ENCODE results near the gene COL4A2.

GRCh38 chr13:110454956-110455355 is 147.9 kb downstream of the COL4A2 start:
- TF ChIP-seq ATF3 (IDR thresholded peaks at IDR 0.05) (no peak), RAD21 (IDR thresholded peaks at IDR 0.05) (no peak), CTCF (IDR thresholded peaks at IDR 0.05; ENCODE audit: low read depth, low read length, missing input control) (no peak), SP1 (IDR thresholded peaks at IDR 0.05) (no peak), EGR1 (IDR thresholded peaks at IDR 0.05; ENCODE audit: low read depth in 2 of 2) (no peak), REST (IDR thresholded peaks at IDR 0.05) (no peak), MAX (IDR thresholded peaks at IDR 0.05) (no peak), RXRA (IDR thresholded peaks at IDR 0.05) (no peak), TAF1 (conservative IDR thresholded peaks at IDR 0.05) (no peak)

Measured in liver (tissue), 3 donors.